RKO (cell line): ENCODE results near the gene RBM5.
A peak's percentile ranks its signal among the peaks of the same experiment; 100 is the strongest.
"Not testable (repeated sequence)": the region's sequence is repeated elsewhere in the genome, so short reads cannot be mapped to it uniquely, and the experiment has no call there.

Experiments
- DNase-seq: peaks from one replicate; pipeline ENCODE4 v3.0.0-alpha.2; 2016; ENCODE audit warnings: low spot score

The RBM5 gene

GRCh38 chr3:50088725-50089608 is at the start of gene RBM5:
TSS of gene RBM5 (plus strand) at chr3:50088919. CDS start at chr3:50090435, 1,516 bp downstream.
- peak; percentile 96 for DNase-seq

- DNase-seq, result no peak
These were observed 43.7 kb upstream of the RBM5 start for GRCh38 chr3:50044976-50045375.

GRCh38 chr3:50047426-50047825 is 41.3 kb upstream of the RBM5 start:
- no peak for DNase-seq

- DNase-seq, result no peak
These were observed 38.4 kb upstream of the RBM5 start for GRCh38 chr3:50050361-50050760.

- no peak for DNase-seq
These were observed 31.0 kb upstream of the RBM5 start for GRCh38 chr3:50057756-50058155.

GRCh38 chr3:50068134-50068533 is 20.6 kb upstream of the RBM5 start:
- DNase-seq, result no peak

- no peak for DNase-seq
These were observed 10.6 kb upstream of the RBM5 start for GRCh38 chr3:50078091-50078490.

- peak; percentile 23 for DNase-seq
These were observed 10.1 kb upstream of the RBM5 start for GRCh38 chr3:50078622-50079021.

- not testable (repeated sequence) for DNase-seq
These were observed 3.8 kb upstream of the RBM5 start for GRCh38 chr3:50084951-50085350.

GRCh38 chr3:50089609-50089945 is 858 bp downstream of the RBM5 start:
- peak; percentile 63 for DNase-seq

GRCh38 chr3:50090984-50091383 is 2.3 kb downstream of the RBM5 start:
- DNase-seq, result no peak

- DNase-seq, result no peak
These were observed 6.8 kb downstream of the RBM5 start for GRCh38 chr3:50095352-50095998.

- DNase-seq, result no peak
These were observed 11.7 kb downstream of the RBM5 start for GRCh38 chr3:50100386-50100785.

GRCh38 chr3:50100956-50101845 is 12.5 kb downstream of the RBM5 start:
- no peak for DNase-seq

GRCh38 chr3:50102558-50102957 is 13.8 kb downstream of the RBM5 start:
- no peak for DNase-seq

GRCh38 chr3:50111757-50112156 is 23.0 kb downstream of the RBM5 start:
- no peak for DNase-seq

GRCh38 chr3:50112462-50112861 is 23.7 kb downstream of the RBM5 start:
- DNase-seq, result no peak

GRCh38 chr3:50117120-50117519 is 28.4 kb downstream of the RBM5 start:
- DNase-seq, result no peak

- no peak for DNase-seq
These were observed 29.5 kb downstream of the RBM5 start for GRCh38 chr3:50118237-50118636.

- no peak for DNase-seq
These were observed 31.1 kb downstream of the RBM5 start for GRCh38 chr3:50119786-50120185.

GRCh38 chr3:50120364-50121071 is 31.8 kb downstream of the RBM5 start:
- DNase-seq, result no peak
